SK-N-SH (cell line): Measurements from ENCODE around the gene TSPAN12. TPM values are rescaled to one million over a fixed set of nuclear protein-coding genes. Genes with fewer than 3 reads are reported as not detected.

ENCODE experiments used
- CTCF ChIA-PET: fragments of 300-600, 350-600 bp; formaldehyde crosslinking; extraction: SDS; loops from one replicate; lab custom pipeline; 2021; lab: Yijun Ruan, JAX
- POLR2A ChIA-PET: fragments of 350-600 bp; sonication (Branson Sonifier 250); formaldehyde crosslinking; extraction: SDS; loops from one replicate; lab custom pipeline; 2020; ENCODE audit warnings: antibody characterized with exemption, inconsistent platforms; lab: Yijun Ruan, JAX
- DNase-seq: peaks from one replicate; pipeline ENCODE4 v3.0.0; 2012
- H2AFZ ChIP-seq: fragments of 200-600 bp; sonication (generic); 2 replicates; pipeline ENCODE4 v1.8.1; 2016; ENCODE audit warnings: antibody characterized with exemption, mild to moderate bottlenecking, low read depth
- H3F3A ChIP-seq: fragments of 200-600 bp; sonication (generic); replicated peaks from 2 replicates; pipeline ENCODE3; 2016; ENCODE audit warnings: antibody characterized with exemption, mild to moderate bottlenecking; ENCODE audit not compliant: insufficient read depth
- H3K27ac ChIP-seq, 2 experiments: fragments of 200-500 bp in 1 of 2; fragments of 200-600 bp in 1 of 2; sonication (Bioruptor generic) in 1 of 2; sonication (generic), shearing (Covaris generic) in 1 of 2; 2 replicates each; pipeline versions ENCODE4 v1.5.1 to v1.6.1; 2014 to 2016; ENCODE audit warnings: low read depth in 2 of 2, inconsistent platforms in 1 of 2, low read length in 1 of 2, mild to moderate bottlenecking in 1 of 2, mixed read lengths in 1 of 2
- H3K27me3 ChIP-seq: fragments of 200-600 bp; sonication (generic), shearing (Covaris generic); 2 replicates; pipeline ENCODE4 v1.6.1; 2016; ENCODE audit warnings: mixed run types; ENCODE audit not compliant: insufficient read depth
- H3K36me3 ChIP-seq, 2 experiments: fragments of 200-500 bp in 1 of 2; fragments of 200-600 bp in 1 of 2; sonication (Bioruptor generic) in 1 of 2; sonication (generic) in 1 of 2; replicated peaks in 1 of 2; 2 replicates each; pipeline versions ENCODE3 to v1.5.1; 2014 to 2016; ENCODE audit warnings: low read length in 1 of 2, mild to moderate bottlenecking in 1 of 2; ENCODE audit not compliant: insufficient read depth in 2 of 2, control insufficient read depth in 1 of 2
- H3K4me1 ChIP-seq, 2 experiments: fragments of 200-500 bp in 1 of 2; fragments of 200-600 bp in 1 of 2; sonication (Bioruptor generic) in 1 of 2; sonication (generic), shearing (Covaris generic) in 1 of 2; 2 replicates each; pipeline versions ENCODE4 v1.5.1 to v1.6.1; 2014 to 2016; ENCODE audit warnings: low read depth in 1 of 2, low read length in 1 of 2, mixed run types in 1 of 2; ENCODE audit not compliant: insufficient read depth in 2 of 2, control insufficient read depth in 1 of 2
- H3K4me2 ChIP-seq: fragments of 200-600 bp; sonication (generic), shearing (Covaris generic); 2 replicates; pipeline ENCODE4 v1.6.1; 2017; ENCODE audit warnings: mixed run types
- H3K4me3 ChIP-seq, 2 experiments: fragments of 200-500 bp in 1 of 2; fragments of 200-600 bp in 1 of 2; sonication (Bioruptor generic) in 1 of 2; sonication (generic), shearing (Covaris generic) in 1 of 2; 2 replicates each; pipeline versions ENCODE4 v1.5.1 to v1.8.1; 2014 to 2016; ENCODE audit warnings: low read depth in 2 of 2, inconsistent platforms in 1 of 2, low read length in 1 of 2, mild to moderate bottlenecking in 1 of 2, mixed read lengths in 1 of 2, moderate library complexity in 1 of 2
- H3K79me2 ChIP-seq: fragments of 200-600 bp; sonication (generic); 2 replicates; pipeline ENCODE4 v1.8.1; 2017; ENCODE audit warnings: mild to moderate bottlenecking; ENCODE audit not compliant: insufficient read depth
- H3K9ac ChIP-seq: fragments of 200-600 bp; sonication (generic); 2 replicates; pipeline ENCODE4 v1.6.1; 2017; ENCODE audit warnings: mixed run types
- H3K9me2 ChIP-seq: fragments of 200-600 bp; sonication (generic); 2 replicates; pipeline ENCODE4 v1.6.1; 2017; ENCODE audit warnings: mixed run types
- H3K9me3 ChIP-seq: fragments of 200-600 bp; sonication (generic); 2 replicates; pipeline ENCODE4 v1.6.1; 2017; ENCODE audit warnings: mixed run types, mild to moderate bottlenecking, moderate library complexity
- H4K20me1 ChIP-seq: fragments of 200-600 bp; sonication (generic); 2 replicates; pipeline ENCODE4 v1.6.1; 2017; ENCODE audit warnings: mild to moderate bottlenecking, mixed run types; ENCODE audit not compliant: insufficient read depth
- EZH2phosphoT487 ChIP-seq: fragments of 200-600 bp; sonication (generic); IDR thresholded peaks from 2 replicates; pipeline ENCODE4 v1.6.1; 2017; ENCODE audit warnings: low read depth, mixed run types, mild to moderate bottlenecking, antibody characterized with exemption, moderate library complexity, borderline replicate concordance
- FOSL2 ChIP-seq: IDR thresholded peaks from 2 replicates; pipeline ENCODE4 v1.4.0; 2012; ENCODE audit warnings: low read depth, mild to moderate bottlenecking, moderate library complexity, borderline replicate concordance
- FOXM1 ChIP-seq: IDR thresholded peaks from 2 replicates; pipeline ENCODE4 v1.4.0; 2012; ENCODE audit warnings: low read depth, mild to moderate bottlenecking
- GABPA ChIP-seq: IDR thresholded peaks from 2 replicates; pipeline ENCODE4 v1.4.0; 2012; ENCODE audit warnings: low read depth, mild to moderate bottlenecking
- IRF3 ChIP-seq: fragments of 150-350 bp; IDR thresholded peaks from 2 replicates; pipeline ENCODE4 v1.6.1; 2016; ENCODE audit warnings: mild to moderate bottlenecking, low read depth, low read length
- MXI1 ChIP-seq: IDR thresholded peaks from 2 replicates; pipeline ENCODE4 v1.6.1; 2012; ENCODE audit warnings: mild to moderate bottlenecking, low read depth, low read length, improper control_type of control experiment
- NFIC ChIP-seq: IDR thresholded peaks from 2 replicates; pipeline ENCODE4 v1.4.0; 2012; ENCODE audit warnings: borderline replicate concordance
- POLR2AphosphoS5 ChIP-seq: IDR thresholded peaks from 2 replicates; pipeline ENCODE4 v1.6.1; 2012; ENCODE audit warnings: low read depth, low read length
- RAD21 ChIP-seq: IDR thresholded peaks from 2 replicates; pipeline ENCODE4 v1.6.1; 2012; ENCODE audit warnings: mild to moderate bottlenecking, low read length
- RXRA ChIP-seq: IDR thresholded peaks from 2 replicates; pipeline ENCODE4 v1.4.0; 2012; ENCODE audit warnings: low read depth, mild to moderate bottlenecking, borderline replicate concordance
- SIN3A ChIP-seq: IDR thresholded peaks from 2 replicates; pipeline ENCODE4 v1.6.1; 2012; ENCODE audit warnings: low read depth, mild to moderate bottlenecking, low read length, moderate library complexity, borderline replicate concordance
- SMC3 ChIP-seq: IDR thresholded peaks from 2 replicates; pipeline ENCODE4 v1.6.1; 2012; ENCODE audit warnings: low read depth, low read length, improper control_type of control experiment
- TCF12 ChIP-seq: IDR thresholded peaks from 2 replicates; pipeline ENCODE4 v1.4.0; 2012
- TEAD4 ChIP-seq: IDR thresholded peaks from 2 replicates; pipeline ENCODE4 v1.4.0; 2012; ENCODE audit warnings: mild to moderate bottlenecking, borderline replicate concordance; ENCODE audit not compliant: insufficient read depth
- WGBS: methylation state at CpG from one replicate; pipeline ENCODE4 v1.1.6; 2017; ENCODE audit warnings: low lambda C conversion rate; 5-methylcytosine and 5-hydroxymethylcytosine counted together
- polyA plus RNA-seq, 3 experiments: library from polyadenylated mRNA; depleted of rRNA; stranded (reverse); fragments of >200 nt; gene quantifications; 2 replicates each; pipeline ENCODE4 v1.2.3, GENCODE V29; 2012
- TF ChIP-seq, protein P1 (sequence below): fragments of 200-600 bp; sonication (generic); IDR thresholded peaks from 2 replicates; pipeline ENCODE4 v1.6.1; 2017; ENCODE audit warnings: antibody characterized with exemption, mild to moderate bottlenecking, moderate library complexity
- TF ChIP-seq, protein P2 (sequence below): IDR thresholded peaks from 2 replicates; pipeline ENCODE4 v1.6.1; 2012; ENCODE audit warnings: mild to moderate bottlenecking, low read depth, low read length, moderate library complexity

TSPAN12 gene
- polyA plus RNA-seq, 1 of the 3 experiments (the other 2 are of a cell fraction): not detected

DNA sequence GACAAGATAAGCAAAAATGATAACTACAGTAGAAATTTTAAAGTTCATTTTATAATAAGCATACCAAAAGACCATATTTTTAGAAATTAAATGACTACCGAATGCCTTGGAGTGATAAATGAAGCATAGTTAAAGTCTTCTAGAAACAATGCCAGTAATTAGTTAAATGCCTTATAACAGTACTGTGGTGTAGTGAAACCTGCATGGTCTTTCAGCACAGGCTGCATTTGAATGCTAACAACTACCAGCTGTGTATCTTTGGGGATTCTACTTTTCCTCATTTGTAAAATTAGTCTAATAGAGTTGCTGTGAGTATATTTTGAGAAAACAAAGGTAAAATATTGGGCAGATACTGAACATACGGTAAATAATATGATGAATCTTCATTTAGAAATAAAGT, 25.1 kb downstream of the TSPAN12 start (continued):
- no peak for TF ChIP-seq RAD21
- TF ChIP-seq GABPA: no peak
- no peak for TF ChIP-seq MXI1
- TF ChIP-seq TCF12: no peak
- TF ChIP-seq FOSL2: no peak

GRCh38 chr7:120831260-120831659, 26.7 kb downstream of the TSPAN12 start:
- H4K20me1 ChIP-seq: no peaks in the 10 kb centered on the region
- no peaks in the 10 kb centered on the region; the same call in 1 of the 2 replicates for H3K9me2 ChIP-seq
- no peak overlapping the region for H3K4me2 ChIP-seq
- ChIA-PET POLR2A (no interaction called here), CTCF (interaction anchor here (1.3 to 4.5 kb wide), 2 partner anchors 26 to 106 kb away, joined by 3 to 18 read pairs; no protein-coding TSS in a partner anchor)
- no peak overlapping the region for H3K4me3 ChIP-seq
- no peaks in the 10 kb centered on the region for H3F3A ChIP-seq
- no peak for DNase-seq
- no peak overlapping the region for H2AFZ ChIP-seq
- no peaks in the 10 kb centered on the region for H3K36me3 ChIP-seq
- peaks cover 6% of the 10 kb centered on the region; the same call in 1 of the 2 replicates for H3K27me3 ChIP-seq
- no peak overlapping the region for H3K9ac ChIP-seq
- H3K79me2 ChIP-seq: no peaks in the 10 kb centered on the region
- H3K9me3 ChIP-seq: no peaks in the 10 kb centered on the region
- H3K4me1 ChIP-seq: no peaks in the 10 kb centered on the region
- no peak for TF ChIP-seq MXI1
- TF ChIP-seq TEAD4: no peak
- TF ChIP-seq IRF3: no peak
- TF ChIP-seq NFIC: no peak
- no peak for TF ChIP-seq POLR2AphosphoS5
- no peak for TF ChIP-seq FOXM1
- no peak for TF ChIP-seq EZH2phosphoT487
- no peak for TF ChIP-seq GABPA
- TF ChIP-seq, protein P1, sequence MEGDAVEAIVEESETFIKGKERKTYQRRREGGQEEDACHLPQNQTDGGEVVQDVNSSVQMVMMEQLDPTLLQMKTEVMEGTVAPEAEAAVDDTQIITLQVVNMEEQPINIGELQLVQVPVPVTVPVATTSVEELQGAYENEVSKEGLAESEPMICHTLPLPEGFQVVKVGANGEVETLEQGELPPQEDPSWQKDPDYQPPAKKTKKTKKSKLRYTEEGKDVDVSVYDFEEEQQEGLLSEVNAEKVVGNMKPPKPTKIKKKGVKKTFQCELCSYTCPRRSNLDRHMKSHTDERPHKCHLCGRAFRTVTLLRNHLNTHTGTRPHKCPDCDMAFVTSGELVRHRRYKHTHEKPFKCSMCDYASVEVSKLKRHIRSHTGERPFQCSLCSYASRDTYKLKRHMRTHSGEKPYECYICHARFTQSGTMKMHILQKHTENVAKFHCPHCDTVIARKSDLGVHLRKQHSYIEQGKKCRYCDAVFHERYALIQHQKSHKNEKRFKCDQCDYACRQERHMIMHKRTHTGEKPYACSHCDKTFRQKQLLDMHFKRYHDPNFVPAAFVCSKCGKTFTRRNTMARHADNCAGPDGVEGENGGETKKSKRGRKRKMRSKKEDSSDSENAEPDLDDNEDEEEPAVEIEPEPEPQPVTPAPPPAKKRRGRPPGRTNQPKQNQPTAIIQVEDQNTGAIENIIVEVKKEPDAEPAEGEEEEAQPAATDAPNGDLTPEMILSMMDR: no peak
- no peak for TF ChIP-seq SIN3A
- no peak for TF ChIP-seq SMC3
- no peak for TF ChIP-seq RXRA
- TF ChIP-seq, protein P2, sequence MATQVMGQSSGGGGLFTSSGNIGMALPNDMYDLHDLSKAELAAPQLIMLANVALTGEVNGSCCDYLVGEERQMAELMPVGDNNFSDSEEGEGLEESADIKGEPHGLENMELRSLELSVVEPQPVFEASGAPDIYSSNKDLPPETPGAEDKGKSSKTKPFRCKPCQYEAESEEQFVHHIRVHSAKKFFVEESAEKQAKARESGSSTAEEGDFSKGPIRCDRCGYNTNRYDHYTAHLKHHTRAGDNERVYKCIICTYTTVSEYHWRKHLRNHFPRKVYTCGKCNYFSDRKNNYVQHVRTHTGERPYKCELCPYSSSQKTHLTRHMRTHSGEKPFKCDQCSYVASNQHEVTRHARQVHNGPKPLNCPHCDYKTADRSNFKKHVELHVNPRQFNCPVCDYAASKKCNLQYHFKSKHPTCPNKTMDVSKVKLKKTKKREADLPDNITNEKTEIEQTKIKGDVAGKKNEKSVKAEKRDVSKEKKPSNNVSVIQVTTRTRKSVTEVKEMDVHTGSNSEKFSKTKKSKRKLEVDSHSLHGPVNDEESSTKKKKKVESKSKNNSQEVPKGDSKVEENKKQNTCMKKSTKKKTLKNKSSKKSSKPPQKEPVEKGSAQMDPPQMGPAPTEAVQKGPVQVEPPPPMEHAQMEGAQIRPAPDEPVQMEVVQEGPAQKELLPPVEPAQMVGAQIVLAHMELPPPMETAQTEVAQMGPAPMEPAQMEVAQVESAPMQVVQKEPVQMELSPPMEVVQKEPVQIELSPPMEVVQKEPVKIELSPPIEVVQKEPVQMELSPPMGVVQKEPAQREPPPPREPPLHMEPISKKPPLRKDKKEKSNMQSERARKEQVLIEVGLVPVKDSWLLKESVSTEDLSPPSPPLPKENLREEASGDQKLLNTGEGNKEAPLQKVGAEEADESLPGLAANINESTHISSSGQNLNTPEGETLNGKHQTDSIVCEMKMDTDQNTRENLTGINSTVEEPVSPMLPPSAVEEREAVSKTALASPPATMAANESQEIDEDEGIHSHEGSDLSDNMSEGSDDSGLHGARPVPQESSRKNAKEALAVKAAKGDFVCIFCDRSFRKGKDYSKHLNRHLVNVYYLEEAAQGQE: no peak
- H3K27ac ChIP-seq: no peak overlapping the region
- 0% methylated on average over 1 of the region's 1 CpG for WGBS
